H1 (cell line): ENCODE measurements around the gene TAAR9. TPM values are rescaled to one million over a fixed set of nuclear protein-coding genes. Genes with fewer than 3 reads are reported as not detected.

ENCODE experiments used
- polyA plus RNA-seq, 7 experiments: library from polyadenylated mRNA; depleted of rRNA in 3 of 7; stranded (reverse) in 5 of 7; unstranded in 2 of 7; fragments of >200 nt in 5 of 7; fragments of 200-250 nt in 2 of 7; gene quantifications; 1 replicate in 5 of 7; 2 replicates in 1 of 7; 4 replicates in 1 of 7; pipeline versions ENCODE4 v1.2.1 to v1.2.3, GENCODE V29; 2011 to 2013; ENCODE audit warnings: missing spikeins in 2 of 7, mixed read lengths in 2 of 7
- small RNA-seq: library from polyadenylated mRNA; stranded (forward); fragments of <200 nt; extraction: miRNeasy Mini kit (QIAGEN cat#:217004); gene quantifications from one replicate; pipeline ENCODE3, GENCODE V24; 2013; ENCODE audit not compliant: insufficient read depth
- total RNA-seq: library from RNA; stranded (reverse); fragmentation: NEBNext Ultra II Directional; extraction: Animal tissue kit (Norgen Biotek cat#: 25700); gene quantifications from 2 replicates; pipeline ENCODE4 v1.2.1, GENCODE V29; 2021

The TAAR9 gene
- total and polyA plus RNA-seq, 2 of the 8 experiments (the other 6 are each of a cell fraction or from before 2014, with no cell fraction given) = not detected

Small RNA genes within 50 kb of the gene (small RNA-seq; reads per million reads assigned to genes)
- gene TAAR7P = not detected

Other genes starting within 250 kb of the TAAR9 start
- 1.4 and 1.6 TPM in 2 replicates for gene MOXD1, start 136.8 kb upstream of the TAAR9 start, total RNA-seq
- 1.7 and 3.5 TPM in 2 replicates for gene MOXD1, start 136.8 kb upstream of the TAAR9 start, polyA plus RNA-seq (2011; rRNA removed)
- gene STX7, start 25.2 kb upstream of the TAAR9 start, total RNA-seq = 27.9 and 32.6 TPM in 2 replicates
- gene STX7, start 25.2 kb upstream of the TAAR9 start, polyA plus RNA-seq (2011; rRNA removed) = 4.3 and 5.7 TPM in 2 replicates
- not detected in 2 replicates for gene TAAR8, start 14.4 kb downstream of the TAAR9 start, total RNA-seq
- not detected in 2 replicates for gene TAAR8, start 14.4 kb downstream of the TAAR9 start, polyA plus RNA-seq (2011; rRNA removed)
- gene TAAR6, start 32.0 kb downstream of the TAAR9 start, total RNA-seq = not detected in 2 replicates
- gene TAAR6, start 32.0 kb downstream of the TAAR9 start, polyA plus RNA-seq (2011; rRNA removed) = 0.06 TPM in 2 replicates
- not detected in 2 replicates for gene TAAR5, start 51.5 kb downstream of the TAAR9 start, total RNA-seq
- not detected in 2 replicates for gene TAAR5, start 51.5 kb downstream of the TAAR9 start, polyA plus RNA-seq (2011; rRNA removed)
- gene TAAR2, start 86.0 kb downstream of the TAAR9 start, total RNA-seq = not detected in 2 replicates
- not detected in 2 replicates for gene TAAR2, start 86.0 kb downstream of the TAAR9 start, polyA plus RNA-seq (2011; rRNA removed)
- gene TAAR1, start 120.9 kb downstream of the TAAR9 start, total RNA-seq = not detected in 2 replicates
- gene TAAR1, start 120.9 kb downstream of the TAAR9 start, polyA plus RNA-seq (2011; rRNA removed) = not detected in 2 replicates
- gene VNN1, start 175.8 kb downstream of the TAAR9 start, total RNA-seq = not detected in 2 replicates
- gene VNN1, start 175.8 kb downstream of the TAAR9 start, polyA plus RNA-seq (2011; rRNA removed) = not detected in 2 replicates
- gene VNN2, start 219.6 kb downstream of the TAAR9 start, total RNA-seq = not detected in 2 replicates
- gene VNN2, start 219.6 kb downstream of the TAAR9 start, polyA plus RNA-seq (2011; rRNA removed) = not detected in 2 replicates